Suppressor macrophage treated with lipopolysaccharide for 4 hours (primary cell): ENCODE data around the gene GSTM5.
"Not testable (repeated sequence)": the region's sequence is repeated elsewhere in the genome, so short reads cannot be mapped to it uniquely, and the experiment has no call there.

Experiments
- DNase-seq: peaks from one replicate; pipeline ENCODE4 v3.0.0-alpha.2; 2020

Gene GSTM5

DNA sequence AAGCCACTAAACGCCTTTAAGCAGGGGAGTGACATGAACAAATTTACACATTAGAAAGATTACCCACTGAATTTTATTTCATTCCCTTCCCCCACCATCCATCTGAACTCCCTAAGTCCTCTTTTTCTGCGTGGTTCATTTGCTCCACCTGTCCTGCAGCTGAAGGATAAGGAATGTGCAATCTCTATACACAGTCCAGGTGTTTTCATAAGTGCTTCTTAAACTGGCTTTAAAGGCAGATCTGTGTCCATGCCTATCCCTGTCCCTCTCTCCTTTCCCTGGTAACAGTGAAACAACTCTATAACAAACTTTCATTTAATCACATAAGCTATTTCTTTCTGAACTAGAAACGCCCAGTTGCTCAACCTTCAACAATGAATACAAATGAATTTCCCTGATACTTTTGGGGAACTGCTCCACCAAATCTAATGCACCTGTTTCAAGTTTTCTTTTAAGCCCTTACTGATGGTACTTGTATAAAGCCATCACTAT lies 20.4 kb downstream of the GSTM5 start:
- no peak for DNase-seq

- no peak for DNase-seq
Observed at GRCh38 chr1:109733236-109733870, 21.3 kb downstream of the GSTM5 start.

DNA sequence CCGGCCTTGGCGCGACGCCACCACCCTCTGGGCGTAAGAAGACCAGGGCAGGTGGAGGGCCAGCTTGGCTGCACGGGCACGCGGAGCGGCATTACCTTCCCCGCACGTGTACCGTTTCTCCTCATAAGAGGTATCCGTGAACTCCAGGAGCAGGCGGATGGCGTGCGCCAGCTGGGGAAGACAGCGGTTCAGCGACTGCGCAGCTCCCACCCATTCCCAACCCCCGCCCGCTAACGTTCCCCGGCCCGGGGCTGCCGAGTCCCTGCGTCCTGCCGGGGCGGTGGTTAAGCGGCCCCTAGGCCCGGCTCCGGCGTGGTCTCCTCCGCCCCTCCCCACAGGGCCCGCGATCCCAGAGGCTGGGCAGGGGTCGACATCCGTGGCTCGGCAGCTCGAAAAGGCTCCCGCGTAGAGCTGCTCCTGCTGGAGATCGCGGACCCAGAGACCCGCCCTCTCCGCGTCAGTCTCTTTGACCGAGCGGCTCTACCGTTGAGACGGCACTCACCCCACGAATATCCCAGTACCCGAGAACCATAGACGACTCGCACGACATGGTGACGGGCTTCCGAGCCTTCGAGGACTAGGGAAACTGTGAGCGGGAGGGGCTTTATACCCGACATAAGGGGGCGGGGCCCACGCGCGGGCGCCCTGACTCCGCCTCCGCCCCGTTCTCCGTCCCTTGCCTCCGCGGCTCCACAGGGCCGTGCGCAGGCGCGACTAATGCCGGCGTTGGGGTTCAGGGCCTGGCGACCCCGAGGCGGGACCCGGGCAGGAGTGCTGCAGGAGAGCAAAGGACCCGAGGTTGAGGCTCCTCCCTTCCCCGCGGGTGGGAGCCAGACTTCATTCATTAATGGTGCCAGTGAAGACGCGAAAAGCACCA lies 27.9 kb downstream of the GSTM5 start:
- peak; percentile 77 for DNase-seq

- DNase-seq = no peak
Observed at GRCh38 chr1:109740615-109741373, 28.7 kb downstream of the GSTM5 start, which contains the start of gene GSTM3. Gene GSTM3, minus strand, starts transcription at chr1:109741038. Its CDS starts 751 bp downstream, at chr1:109740287.

- DNase-seq = not testable (repeated sequence)
Observed at GRCh38 chr1:109748311-109748710, 36.3 kb downstream of the GSTM5 start.

GRCh38 chr1:109749221-109749620 lies 37.2 kb downstream of the GSTM5 start:
- no peak for DNase-seq

DNA sequence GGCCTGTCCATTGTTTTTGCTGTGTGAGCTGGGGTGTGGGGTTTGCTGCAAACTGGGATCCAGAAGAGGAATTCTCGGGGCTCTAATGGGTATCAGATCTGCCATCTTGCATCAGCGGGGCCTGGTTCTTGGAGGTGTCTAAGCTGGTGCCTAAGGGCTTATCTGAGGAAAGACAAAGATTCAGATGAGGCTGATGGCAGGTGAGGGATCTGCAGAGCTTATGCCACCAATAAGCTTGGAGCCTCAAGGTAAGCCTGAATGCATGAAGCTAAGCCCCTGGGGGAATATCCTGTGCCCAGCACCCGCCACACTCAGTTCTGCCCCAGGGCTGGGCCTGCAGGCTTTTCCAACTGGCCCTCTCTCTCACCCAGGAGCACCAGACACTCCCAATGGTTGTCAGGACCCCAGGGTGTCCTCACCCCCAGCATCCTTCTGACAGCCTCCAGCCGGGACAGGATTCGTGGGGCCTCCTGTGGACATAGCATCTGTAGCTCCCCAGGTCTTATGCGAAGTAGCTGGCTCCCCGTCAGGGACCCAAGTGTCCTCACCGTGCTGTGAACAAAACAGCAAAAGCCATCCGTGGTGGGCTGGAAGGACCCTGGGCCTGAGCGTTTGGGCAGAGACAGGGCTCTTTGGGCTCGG lies 38.3 kb downstream of the GSTM5 start:
- no peak for DNase-seq

GRCh38 chr1:109750920-109751319 lies 38.9 kb downstream of the GSTM5 start:
- no peak for DNase-seq

- no peak for DNase-seq
Observed at GRCh38 chr1:109751531-109752260, 39.6 kb downstream of the GSTM5 start.

- no peak for DNase-seq
Observed at GRCh38 chr1:109754738-109755137, 42.7 kb downstream of the GSTM5 start.

DNA sequence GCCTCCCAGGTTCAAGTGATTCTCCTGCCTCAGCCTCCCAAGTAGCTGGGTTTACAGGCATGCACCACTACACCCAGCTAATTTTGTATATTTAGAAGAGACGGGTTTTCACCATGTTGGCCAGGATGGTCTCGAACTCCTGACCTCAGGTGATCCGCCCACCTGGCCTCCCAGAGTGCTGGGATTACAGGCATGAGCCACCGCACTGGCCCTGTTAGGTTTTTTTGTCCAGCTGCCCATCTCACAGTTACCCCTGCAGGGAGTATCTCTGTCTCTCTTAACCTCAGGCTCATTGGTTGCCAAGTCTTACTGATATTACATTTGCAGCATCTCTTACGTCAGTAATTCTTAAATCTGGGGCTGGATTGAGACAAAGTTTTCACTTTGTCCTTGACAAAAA lies 44.3 kb downstream of the GSTM5 start:
- not testable (repeated sequence) for DNase-seq

DNA sequence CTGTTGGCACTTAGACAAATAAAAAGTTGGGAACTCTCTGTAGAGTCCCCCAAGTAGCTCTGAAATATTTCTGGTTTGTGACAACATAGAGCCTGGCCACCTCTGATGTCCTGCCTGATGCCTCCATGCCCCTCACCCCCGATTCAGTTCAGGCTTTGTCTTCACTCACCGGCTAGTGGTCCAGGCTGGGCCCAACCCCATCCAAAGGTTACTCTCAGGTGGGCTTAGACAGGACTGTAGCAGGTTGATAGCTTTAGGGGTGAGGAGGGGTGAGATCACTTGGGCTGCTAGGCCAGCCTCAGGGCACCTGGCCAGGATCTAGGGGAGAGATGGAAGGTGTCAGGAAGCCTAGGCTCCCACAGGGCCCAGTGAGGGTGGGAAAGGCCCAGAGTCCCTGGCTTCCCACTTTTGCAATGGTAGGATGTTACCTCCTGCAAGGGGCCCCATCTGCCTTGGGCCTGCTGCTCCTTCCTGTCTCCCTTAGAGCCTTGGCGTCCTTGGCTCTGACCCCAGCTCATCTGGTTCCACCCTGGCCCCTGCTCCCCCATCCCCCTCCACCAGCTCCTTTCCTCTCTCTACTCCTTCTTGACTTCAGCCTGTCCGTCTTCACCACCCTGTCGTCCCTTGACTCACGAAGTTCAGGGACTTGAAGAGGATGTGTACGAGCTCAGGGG lies 44.9 kb downstream of the GSTM5 start:
- no peak for DNase-seq

- DNase-seq = no peak
Observed at GRCh38 chr1:109757936-109758786, 46.1 kb downstream of the GSTM5 start.

DNA sequence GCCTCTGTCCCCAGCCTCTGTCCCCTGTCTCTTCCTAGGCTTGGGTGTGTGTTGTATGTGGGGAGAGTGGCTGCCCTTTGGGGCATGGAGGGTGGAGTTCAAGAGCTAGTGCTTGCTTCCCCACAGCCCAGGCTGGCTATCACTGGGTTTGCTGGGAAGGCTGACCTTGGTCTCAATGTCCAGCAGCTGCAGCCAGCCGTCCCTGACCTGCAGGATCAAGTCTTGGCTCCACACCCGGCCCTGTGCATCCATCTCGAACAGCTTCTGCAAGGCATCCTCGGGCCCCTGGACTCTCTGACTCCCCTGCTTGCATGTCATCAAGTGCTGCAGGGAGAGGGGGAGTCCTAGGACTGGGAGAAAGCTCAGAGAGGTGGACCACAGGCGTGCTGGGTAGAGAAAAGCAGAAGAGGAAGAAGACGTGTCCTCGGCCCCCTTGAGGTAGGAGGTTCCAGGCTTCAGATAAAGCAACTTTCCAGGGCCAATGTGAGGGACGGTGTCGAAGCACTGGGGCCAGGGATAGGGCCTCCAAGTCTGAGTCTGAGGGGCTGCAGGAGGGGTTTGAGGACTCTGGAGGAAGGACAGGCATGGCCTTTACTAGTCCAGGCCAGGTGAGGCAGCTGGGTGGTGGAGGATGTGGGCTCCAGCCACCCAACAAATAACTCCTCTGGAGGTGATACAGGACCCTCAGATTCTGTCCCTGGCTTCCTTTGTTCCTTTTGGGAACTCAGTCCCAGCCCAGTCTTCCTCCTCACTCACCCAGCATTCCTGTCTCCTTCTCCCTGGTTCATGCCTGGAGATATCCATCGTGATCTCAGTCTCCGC lies 47.7 kb downstream of the GSTM5 start:
- DNase-seq = no peak

DNA sequence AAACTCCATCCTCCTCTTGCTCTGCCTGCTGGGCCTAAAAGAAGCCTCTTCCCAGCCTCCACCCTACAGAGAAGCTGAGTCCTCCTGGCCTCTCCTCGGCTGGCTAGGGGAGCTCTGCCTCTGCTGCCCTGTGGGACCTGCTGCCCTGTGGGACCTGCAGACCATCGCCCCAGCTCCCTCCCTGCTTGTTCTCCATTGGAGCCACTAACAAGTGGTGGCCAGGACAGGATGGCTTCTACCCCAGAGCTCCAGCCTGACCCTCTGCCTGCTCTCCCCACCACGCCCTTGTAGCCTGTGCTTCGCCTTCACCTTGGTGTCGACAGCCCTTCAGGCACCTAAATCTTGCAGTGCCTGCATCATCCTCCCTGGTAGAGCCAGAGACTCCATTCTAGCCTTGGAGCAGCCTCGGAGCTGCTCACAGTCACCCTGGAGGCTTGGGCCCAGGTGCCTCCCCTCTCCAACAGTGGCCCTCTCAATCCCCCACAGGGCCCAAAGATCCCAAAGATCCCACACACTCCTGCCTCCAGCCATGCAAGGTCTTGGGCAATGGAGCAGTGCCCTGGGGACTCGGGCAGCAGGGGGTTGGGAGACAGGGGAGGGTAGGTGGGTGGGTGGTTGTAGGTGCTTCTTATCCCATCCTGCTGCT lies 48.7 kb downstream of the GSTM5 start:
- no peak for DNase-seq

DNA sequence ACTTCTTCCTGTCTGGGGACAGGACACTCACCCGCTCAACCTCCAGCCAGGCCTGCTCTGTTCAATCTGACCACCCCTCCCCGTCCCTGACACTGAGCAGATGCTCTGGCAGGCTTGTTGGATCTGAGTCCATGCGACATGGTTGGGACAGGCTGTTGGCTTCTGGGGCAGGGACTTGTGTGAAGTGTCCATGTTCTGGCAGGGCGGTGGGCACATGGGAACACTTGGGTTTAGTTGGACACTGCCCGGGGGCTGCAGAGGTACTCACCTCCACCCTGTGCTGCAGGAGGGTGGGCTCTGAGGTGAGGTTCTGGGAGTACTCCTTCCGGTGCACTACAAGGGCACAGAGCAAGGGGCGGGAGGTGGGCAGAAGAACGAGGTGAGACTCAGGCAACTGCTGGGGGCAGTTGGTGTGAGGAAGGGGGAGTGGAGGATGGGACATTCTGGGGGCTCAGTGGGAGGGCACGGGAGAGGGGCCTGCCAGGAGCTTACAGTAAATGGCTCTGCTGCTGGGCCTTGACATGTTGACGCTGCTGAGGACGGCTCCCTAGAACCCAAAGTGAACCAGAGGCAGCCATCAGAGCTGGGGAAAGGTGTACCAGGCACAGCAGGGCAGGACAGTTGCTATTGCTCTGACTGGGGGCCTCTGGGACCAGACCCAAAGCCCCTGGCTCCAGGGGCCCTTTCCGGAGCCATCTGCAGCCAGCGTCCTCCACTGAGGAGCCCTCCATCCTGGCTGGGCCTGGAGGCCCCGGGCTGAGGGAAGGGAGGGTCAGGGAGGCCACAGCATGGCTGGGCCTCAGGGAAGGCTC lies 49.4 kb downstream of the GSTM5 start:
- no peak for DNase-seq

- DNase-seq = no peak
Observed at GRCh38 chr1:109762039-109762585, 50.1 kb downstream of the GSTM5 start.
